ENCODE data around the gene DEFB124. TPM values are rescaled to one million over a fixed set of nuclear protein-coding genes. Genes with fewer than 3 reads are reported as not detected.
"Not testable (repeated sequence)": the region's sequence is repeated elsewhere in the genome, so short reads cannot be mapped to it uniquely, and the experiment has no call there.

DEFB124 gene
- total RNA-seq, 8 experiments from 2014 or later: not detected

DNA sequence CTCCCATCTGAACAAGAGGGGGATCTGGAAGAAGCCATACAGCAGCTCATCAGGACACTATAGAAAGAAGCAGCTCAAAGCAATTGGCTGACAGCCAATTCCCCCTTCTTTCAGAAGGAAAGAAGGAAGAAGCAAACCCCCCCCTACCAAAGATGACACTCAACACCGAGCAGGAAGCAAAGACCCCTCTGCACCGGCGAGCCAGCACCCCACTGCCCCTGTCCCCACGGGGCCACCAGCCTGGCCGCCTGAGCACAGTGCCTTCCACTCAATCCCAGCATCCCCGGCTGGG lies 1.3 kb upstream of the DEFB124 start:
- H3K4me1 ChIP-seq (replicated peaks in 1 of 2): peaks cover 0 to 6% of the 10 kb centered on the region in 2 donors
- 47% methylated on average over 3 of the region's 6 CpGs; no CpG with 5 or more reads in 9 of the 10 experiments for WGBS, 10 experiments
- no peak overlapping the region for H3K27ac ChIP-seq
- ATAC-seq (replicated peaks in 6 of 8): no peak
- H3K4me3 ChIP-seq: no peak overlapping the region
- in situ Hi-C loops (cut with MboI; ENCODE audit: low pct_unique_long_range_greater_than_20kb in 2 of 9, low sequenced_read_pairs in 9 of 9, unreplicated experiment in 9 of 9): no loop called here

DNA sequence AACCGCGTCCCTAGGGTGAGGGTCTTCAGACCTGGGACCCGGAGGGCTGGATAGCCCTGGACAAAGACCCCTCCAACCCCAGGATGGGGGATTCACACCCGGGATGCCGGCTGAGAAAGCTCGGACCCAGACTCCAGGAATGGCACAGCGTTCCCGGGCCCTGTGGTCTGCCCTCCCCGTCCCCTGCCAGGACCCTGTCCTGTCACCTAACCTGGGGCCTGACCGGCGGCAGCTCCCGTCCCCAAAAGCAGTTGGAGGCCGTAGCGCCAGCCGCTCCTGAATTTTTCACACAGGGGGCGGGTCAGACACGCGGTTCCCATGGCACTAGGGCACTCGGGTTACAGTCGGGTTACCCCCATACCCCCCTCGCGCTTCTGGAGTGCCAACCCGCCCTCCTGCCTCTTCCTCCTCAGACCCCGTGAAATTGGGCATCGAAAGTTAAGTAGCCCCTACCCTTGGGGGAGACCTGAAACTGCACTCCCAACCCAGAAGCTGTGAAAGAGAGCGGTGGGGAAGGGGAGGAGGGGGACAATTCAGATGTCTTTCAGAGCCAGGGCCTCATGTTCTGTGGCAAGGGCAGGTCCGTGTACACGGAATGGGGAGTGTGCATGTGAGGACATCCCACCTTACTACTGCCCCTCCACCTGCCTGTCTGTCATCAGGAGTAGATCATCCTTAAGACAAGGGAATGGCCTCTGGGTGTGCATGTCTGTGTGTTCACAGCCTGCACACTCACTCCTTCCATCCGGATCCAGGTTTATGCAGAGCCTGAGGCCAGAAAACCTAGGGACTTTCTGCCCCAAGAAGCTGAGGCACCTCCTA lies 756 bp upstream of the DEFB124 start:
- peak overlapping the region in 3 of 5 donors; percentile 3 to 17 (median 9) for H3K4me3 ChIP-seq
- ATAC-seq (replicated peaks in 6 of 8): peak in 4 of 8 experiments; percentile 23 to 50 (median 40)
- H3K4me1 ChIP-seq (replicated peaks in 1 of 2): peaks cover 0 to 6% of the 10 kb centered on the region in 2 donors
- H3K27ac ChIP-seq: no peak overlapping the region
- in situ Hi-C loops (cut with MboI; ENCODE audit: low pct_unique_long_range_greater_than_20kb in 2 of 9, low sequenced_read_pairs in 9 of 9, unreplicated experiment in 9 of 9): no loop called here
- 0 to 40% (median 17%) methylated on average over 1 to 3 of the region's 29 CpGs; no CpG with 5 or more reads in 5 of the 10 experiments for WGBS, 10 experiments

GRCh38 chr20:31474097-31474436 lies 860 bp downstream of the DEFB124 start:
- H3K4me1 ChIP-seq (replicated peaks in 1 of 2): peaks cover 0 to 6% of the 10 kb centered on the region in 2 donors
- no peak for ATAC-seq (replicated peaks in 6 of 8)
- no peak overlapping the region for H3K27ac ChIP-seq
- in situ Hi-C loops (cut with MboI; ENCODE audit: low pct_unique_long_range_greater_than_20kb in 2 of 9, low sequenced_read_pairs in 9 of 9, unreplicated experiment in 9 of 9): no loop called here
- 20 to 63% (median 44%) methylated on average over 1 to 2 of the region's 2 CpGs; no CpG with 5 or more reads in 5 of the 10 experiments for WGBS, 10 experiments
- H3K4me3 ChIP-seq: no peak overlapping the region

- peak in 1 of 8 experiments; percentile 8 for ATAC-seq (replicated peaks in 6 of 8)
- in situ Hi-C loops (cut with MboI; ENCODE audit: low pct_unique_long_range_greater_than_20kb in 2 of 9, low sequenced_read_pairs in 9 of 9, unreplicated experiment in 9 of 9): no loop called here
- no peak overlapping the region for H3K4me3 ChIP-seq
- H3K4me1 ChIP-seq (replicated peaks in 1 of 2): peaks cover 0 to 6% of the 10 kb centered on the region in 2 donors
- H3K27ac ChIP-seq: no peak overlapping the region
- WGBS, 10 experiments: 0 to 77% (median 52%) methylated on average over 1 to 5 of the region's 5 CpGs; no CpG with 5 or more reads in 1 of the 10 experiments
Observed at GRCh38 chr20:31473331-31474096, 1.4 kb downstream of the DEFB124 start.

DNA sequence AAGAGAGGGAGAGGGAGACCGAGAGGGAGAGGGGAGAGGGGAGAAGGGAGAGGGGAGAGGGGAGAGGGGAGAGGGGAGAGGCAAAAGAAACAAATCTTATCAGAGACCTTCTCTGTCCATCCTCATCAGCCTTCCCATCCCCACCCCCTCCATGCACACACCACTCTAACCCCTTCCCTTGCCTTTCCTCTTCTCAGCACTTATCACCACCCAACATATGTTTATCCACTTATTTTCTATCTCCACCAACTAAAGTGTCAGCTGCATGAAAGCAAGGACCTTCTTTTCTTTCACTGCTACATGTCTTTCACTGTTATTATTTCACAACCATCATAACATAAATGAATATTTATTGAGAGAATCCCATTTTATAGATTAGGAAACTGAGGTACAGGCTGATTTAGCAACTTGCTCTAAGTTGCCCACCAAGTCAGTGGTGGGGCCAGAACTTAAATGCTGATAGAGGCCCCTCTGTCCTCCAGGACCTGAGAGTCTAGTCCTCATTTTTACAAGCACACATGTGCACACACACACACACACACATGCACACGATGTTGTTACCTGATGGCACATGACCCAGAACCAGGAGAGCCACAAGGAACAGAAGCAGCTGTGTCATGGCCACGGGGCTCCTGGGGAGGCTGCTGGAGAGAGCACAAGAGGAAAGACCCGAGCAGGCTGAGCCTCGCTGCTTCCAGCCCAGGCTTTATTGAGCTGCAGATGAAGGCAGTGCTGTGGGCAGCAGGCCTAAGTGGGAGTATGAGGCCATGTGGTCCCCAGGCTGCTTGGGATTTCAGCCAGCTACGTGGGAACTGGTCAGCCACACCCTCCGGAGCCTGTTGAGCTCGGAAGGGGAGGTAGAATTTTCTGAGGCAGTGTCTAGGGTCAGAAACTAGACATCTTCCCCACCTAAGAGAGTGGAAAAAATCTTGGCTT lies 2.3 kb downstream of the DEFB124 start:
- Histone ChIP-seq H3K4me3 (no peak overlapping the region), H3K4me1 (replicated peaks in 1 of 2) (peaks cover 0 to 6% of the 10 kb centered on the region in 2 donors), H3K27ac (no peak overlapping the region)
- ATAC-seq (replicated peaks in 6 of 8): peak in 3 of 8 experiments; percentile 68 to 74 (median 70)
- 0 to 69% (median 27%) methylated on average over 1 to 7 of the region's 8 CpGs; no CpG with 5 or more reads in 5 of the 10 experiments for WGBS, 10 experiments
- in situ Hi-C loops (cut with MboI; ENCODE audit: low pct_unique_long_range_greater_than_20kb in 2 of 9, low sequenced_read_pairs in 9 of 9, unreplicated experiment in 9 of 9): no loop called here

DNA sequence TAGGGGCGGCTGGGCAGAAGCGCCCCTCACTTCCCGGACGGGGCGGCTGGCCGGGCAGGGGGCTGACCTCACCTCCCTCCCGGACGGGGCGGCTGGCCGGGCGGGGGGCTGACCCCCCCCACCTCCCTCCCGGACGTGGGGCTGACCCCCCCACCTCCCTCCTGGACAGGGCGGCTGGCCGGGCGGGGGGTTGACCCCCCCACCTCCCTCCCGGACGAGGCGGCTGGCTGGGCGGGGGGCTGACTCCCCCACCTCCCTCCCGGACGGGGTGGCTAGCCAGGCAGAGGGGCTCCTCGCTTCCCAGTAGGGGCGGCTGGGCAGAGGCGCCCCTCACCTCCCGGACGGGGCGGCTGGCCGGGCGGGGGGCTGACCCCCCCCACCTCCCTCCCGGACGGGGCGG lies 4.0 kb downstream of the DEFB124 start:
- ATAC-seq (replicated peaks in 6 of 8); H3K4me3 ChIP-seq; in situ Hi-C loops (cut with MboI; ENCODE audit: low pct_unique_long_range_greater_than_20kb in 2 of 9, low sequenced_read_pairs in 9 of 9, unreplicated experiment in 9 of 9); H3K27ac ChIP-seq; H3K4me1 ChIP-seq (replicated peaks in 1 of 2): not testable (repeated sequence)
- WGBS, 10 experiments: no CpG with 5 or more reads among the region's 33 CpGs

DNA sequence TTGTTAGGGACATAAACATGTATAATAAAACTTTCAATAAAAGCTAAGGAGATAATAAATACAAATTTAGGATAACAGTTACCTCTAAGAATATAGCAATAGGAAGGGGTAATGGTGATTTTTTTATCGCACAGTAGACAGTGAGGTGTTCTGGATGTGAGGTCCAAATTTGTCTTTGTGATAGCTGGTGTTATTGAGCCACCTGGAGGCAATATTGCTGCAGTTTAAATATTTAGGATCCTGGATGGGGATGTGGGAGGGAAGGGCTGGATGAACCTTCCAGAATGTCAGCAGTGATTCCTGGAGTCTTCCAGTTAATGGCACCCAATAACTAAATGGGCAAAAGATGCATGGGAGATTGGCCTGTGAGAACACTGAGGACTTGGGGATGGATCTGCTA lies 20.6 kb downstream of the DEFB124 start:
- Histone ChIP-seq H3K27ac (no peak overlapping the region), H3K4me3 (no peak overlapping the region), H3K4me1 (replicated peaks in 1 of 2) (no peaks in the 10 kb centered on the region)
- no peak for ATAC-seq (replicated peaks in 6 of 8)
- 67 to 100% (median 93%) methylated on average over 1 of the region's 1 CpG; no CpG with 5 or more reads in 3 of the 10 experiments for WGBS, 10 experiments
- in situ Hi-C loops (cut with MboI; ENCODE audit: low pct_unique_long_range_greater_than_20kb in 2 of 9, low sequenced_read_pairs in 9 of 9, unreplicated experiment in 9 of 9): no loop called here

DNA sequence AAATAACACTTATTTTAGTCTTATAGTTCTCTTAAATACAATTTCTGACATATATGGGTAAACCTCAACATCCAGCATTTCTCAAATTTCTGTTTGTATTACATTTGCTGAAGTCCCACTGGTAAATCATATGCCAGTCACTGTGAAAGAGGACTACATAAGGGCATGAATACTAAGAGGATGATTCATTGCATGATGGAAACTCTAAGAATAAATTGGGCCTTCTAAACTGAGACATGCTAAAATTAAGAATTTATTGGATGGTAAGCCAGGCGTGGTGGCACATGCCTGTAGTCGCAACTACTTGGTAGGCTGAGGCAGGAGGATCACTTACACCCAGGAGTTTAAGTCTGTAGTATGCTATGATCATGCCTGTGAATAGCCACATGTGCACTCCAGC lies 22.4 kb downstream of the DEFB124 start:
- no peaks in the 10 kb centered on the region for H3K4me1 ChIP-seq (replicated peaks in 1 of 2)
- in situ Hi-C loops (cut with MboI; ENCODE audit: low pct_unique_long_range_greater_than_20kb in 2 of 9, low sequenced_read_pairs in 9 of 9, unreplicated experiment in 9 of 9): no loop called here
- peak in 2 of 8 experiments; percentile 34 to 88 for ATAC-seq (replicated peaks in 6 of 8)
- H3K27ac ChIP-seq: no peak overlapping the region
- H3K4me3 ChIP-seq: no peak overlapping the region
- WGBS, 10 experiments: 13 to 83% (median 48%) methylated on average over 1 to 2 of the region's 2 CpGs; no CpG with 5 or more reads in 3 of the 10 experiments

DNA sequence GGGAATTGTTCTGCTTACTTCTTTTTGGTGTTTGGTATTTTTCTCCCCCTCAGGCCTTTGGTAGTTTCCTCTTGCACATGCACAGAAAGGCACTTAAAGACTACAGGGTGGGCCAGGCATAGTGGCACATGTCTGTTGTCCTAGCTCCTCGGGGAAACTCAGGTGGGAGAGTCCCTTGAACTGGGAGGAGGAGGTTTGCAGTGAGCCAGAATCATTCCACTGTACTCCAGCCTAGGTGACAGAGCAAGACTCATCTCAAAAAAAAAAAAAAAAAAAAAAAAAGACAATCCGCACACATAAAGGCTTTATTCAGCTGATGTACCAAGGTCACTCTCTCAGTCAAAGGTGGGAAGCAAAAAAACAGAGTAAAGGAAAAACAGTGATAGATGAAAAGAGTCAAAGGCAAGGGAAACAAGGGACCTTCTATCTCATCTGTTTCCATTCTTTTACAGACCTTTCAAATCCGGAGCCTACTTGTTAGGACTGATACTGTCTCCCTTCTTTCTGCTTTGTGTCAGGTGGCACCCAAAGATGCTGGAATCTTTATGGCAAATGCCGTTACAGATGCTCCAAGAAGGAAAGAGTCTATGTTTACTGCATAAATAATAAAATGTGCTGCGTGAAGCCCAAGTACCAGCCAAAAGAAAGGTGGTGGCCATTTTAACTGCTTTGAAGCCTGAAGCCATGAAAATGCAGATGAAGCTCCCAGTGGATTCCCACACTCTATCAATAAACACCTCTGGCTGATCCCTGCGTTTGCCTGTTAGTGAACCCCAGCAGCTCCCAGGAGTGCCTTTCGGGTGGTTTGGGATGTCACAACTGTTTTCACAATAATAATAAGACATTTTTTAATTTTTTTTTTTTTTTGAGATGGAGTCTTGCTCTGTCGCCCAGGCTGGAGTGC lies 25.2 kb downstream of the DEFB124 start:
- WGBS, 10 experiments: 9 to 83% (median 48%) methylated on average over 2 to 6 of the region's 8 CpGs
- in situ Hi-C loops (cut with MboI; ENCODE audit: low pct_unique_long_range_greater_than_20kb in 2 of 9, low sequenced_read_pairs in 9 of 9, unreplicated experiment in 9 of 9): no loop called here
- ATAC-seq (replicated peaks in 6 of 8): peak in 2 of 8 experiments; percentile 52 to 61

DNA sequence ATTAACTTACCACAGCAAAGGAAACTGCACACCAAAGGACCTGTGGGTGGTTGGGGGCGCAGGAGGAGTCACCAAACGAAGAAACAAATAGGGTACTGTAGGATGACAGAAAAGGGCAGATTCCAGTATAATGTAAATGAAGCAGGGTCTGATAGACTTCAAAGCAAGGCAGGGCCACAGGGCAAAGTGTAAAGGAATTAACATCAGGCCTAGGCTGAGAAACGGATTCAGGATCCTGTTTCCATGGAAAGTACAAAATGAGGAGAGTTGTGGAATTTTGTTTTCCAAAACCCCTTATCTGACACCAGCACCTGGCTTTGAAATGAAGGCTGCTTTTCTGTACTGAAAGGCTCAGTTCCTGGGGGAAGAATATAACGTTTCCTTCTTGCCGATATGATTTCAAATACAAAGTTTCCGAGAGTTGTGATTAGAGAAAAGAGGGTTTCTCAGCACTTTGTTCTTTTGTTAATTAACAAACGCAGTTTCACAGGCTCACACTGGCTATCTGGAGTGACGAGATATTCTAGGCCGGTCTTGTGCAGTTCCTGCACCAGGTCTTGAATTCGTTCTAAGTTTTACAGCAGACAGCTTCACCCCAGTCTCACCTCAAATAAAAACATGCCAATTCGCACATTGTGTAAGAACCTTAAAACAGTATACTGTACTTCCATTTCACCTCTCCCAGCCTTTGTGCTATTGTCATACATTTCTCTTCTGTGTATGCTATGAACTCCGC lies 28.7 kb downstream of the DEFB124 start:
- in situ Hi-C loops (cut with MboI; ENCODE audit: low pct_unique_long_range_greater_than_20kb in 2 of 9, low sequenced_read_pairs in 9 of 9, unreplicated experiment in 9 of 9): no loop called here
- 19 to 80% (median 38%) methylated on average over 3 to 11 of the region's 12 CpGs for WGBS, 10 experiments
- no peak overlapping the region for H3K4me3 ChIP-seq
- ATAC-seq (replicated peaks in 6 of 8): no peak
- no peak overlapping the region for H3K27ac ChIP-seq
- no peaks in the 10 kb centered on the region for H3K4me1 ChIP-seq (replicated peaks in 1 of 2)

More for the DNA sequence above, 25.2 kb downstream of the DEFB124 start:
- no peaks in the 10 kb centered on the region for H3K4me1 ChIP-seq (replicated peaks in 1 of 2)
- H3K4me3 ChIP-seq: no peak overlapping the region
- no peak overlapping the region for H3K27ac ChIP-seq

- ATAC-seq (replicated peaks in 6 of 8): no peak
- in situ Hi-C loops (cut with MboI; ENCODE audit: low pct_unique_long_range_greater_than_20kb in 2 of 9, low sequenced_read_pairs in 9 of 9, unreplicated experiment in 9 of 9): no loop called here
- H3K4me3 ChIP-seq: no peak within 1 kb of the TSS
Observed at GRCh38 chr20:31440012-31440659, 34.8 kb downstream of the DEFB124 start, which contains the start of gene DEFB123. Gene DEFB123, plus strand, starts transcription at chr20:31440632. Its CDS starts 67 bp downstream, at chr20:31440699.

More at GRCh38 chr20:31440012-31440659, 34.8 kb downstream of the DEFB124 start, which contains the start of gene DEFB123:
- 20 to 90% (median 70%) methylated on average over 1 to 10 of the region's 16 CpGs for WGBS, 10 experiments
- H3K27ac ChIP-seq: no peak within 1 kb of the TSS
- H3K4me1 ChIP-seq (replicated peaks in 1 of 2): no peaks in the 10 kb centered on the region
